HUDEP-2 (cell line): ENCODE results near the gene MED26.

Experiments used
- DNase-seq, 76 experiments: peaks; one replicate each; lab custom pipeline; 2025; ENCODE audit not compliant: unreplicated experiment in 76 of 76; lab: John Stamatoyannopoulos, UW

The MED26 gene

GRCh38 chr19:16594131-16594586, 33.8 kb downstream of the MED26 start:
- peak in 36 of 76 experiments; percentile 16 to 54 (median 32) for DNase-seq

- DNase-seq, result no peak
Measured at GRCh38 chr19:16593181-16593580, 34.8 kb downstream of the MED26 start.

GRCh38 chr19:16591803-16592556, 36.0 kb downstream of the MED26 start:
- DNase-seq, result no peak

GRCh38 chr19:16590876-16591802, 36.9 kb downstream of the MED26 start:
- no peak for DNase-seq

GRCh38 chr19:16589917-16590316, 38.1 kb downstream of the MED26 start:
- DNase-seq, result peak in 3 of 76 experiments; percentile 13 to 24 (median 22)

- peak in 14 of 76 experiments; percentile 20 to 55 (median 34) for DNase-seq
Measured at GRCh38 chr19:16588824-16589577, 39.0 kb downstream of the MED26 start.

GRCh38 chr19:16587833-16588823, 39.9 kb downstream of the MED26 start:
- peak in 53 of 76 experiments; percentile 17 to 76 (median 48) for DNase-seq

GRCh38 chr19:16586991-16587832, 40.8 kb downstream of the MED26 start:
- no peak for DNase-seq

- no peak for DNase-seq
Measured at GRCh38 chr19:16586477-16586871, 41.5 kb downstream of the MED26 start.

- no peak for DNase-seq
Measured at GRCh38 chr19:16585808-16586476, 42.1 kb downstream of the MED26 start.

- no peak for DNase-seq
Measured at GRCh38 chr19:16585094-16585801, 42.8 kb downstream of the MED26 start.

GRCh38 chr19:16584248-16585093, 43.5 kb downstream of the MED26 start:
- peak in 69 of 76 experiments; percentile 25 to 89 (median 72) for DNase-seq

GRCh38 chr19:16582486-16583261, 45.3 kb downstream of the MED26 start:
- no peak for DNase-seq

- DNase-seq, result no peak
Measured at GRCh38 chr19:16581971-16582343, 46.0 kb downstream of the MED26 start.

- DNase-seq, result peak in 3 of 76 experiments; percentile 17 to 28 (median 23)
Measured at GRCh38 chr19:16581145-16581970, 46.6 kb downstream of the MED26 start.
